ENCODE measurements around the gene DBET. TPM values are rescaled to one million over a fixed set of nuclear protein-coding genes. Genes with fewer than 3 reads are reported as not detected.
"Not testable (repeated sequence)": the region's sequence is repeated elsewhere in the genome, so short reads cannot be mapped to it uniquely, and the experiment has no call there.

Gene DBET
- total and polyA plus RNA-seq, 7 donors = not detected

- DNase-seq = no peak
- no peak for TF ChIP-seq POLR2AphosphoS5 (IDR thresholded peaks at IDR 0.05)
- no peak for TF ChIP-seq POLR2A (IDR thresholded peaks at IDR 0.05)
- no peak for TF ChIP-seq EP300 (IDR thresholded peaks at IDR 0.05)
- TF ChIP-seq CTCF (IDR thresholded peaks at IDR 0.05) = no peak
- Histone ChIP-seq H3K36me3 (no peaks in the 10 kb centered on the region), H3K4me1 (peaks cover 0 to 49% (median 36%) of the 10 kb centered on the region in 4 donors), H3K9me3 (no peaks in the 10 kb centered on the region), H3K27ac (no peak overlapping the region), H3K27me3 (peaks cover 28 to 92% (median 66%) of the 10 kb centered on the region in 3 donors), H3K4me3 (no peak overlapping the region)
- intact Hi-C loops (cut with DNase I) = no loop called here
- WGBS, 2 donors = 4 to 14% methylated on average over 62 of the region's 62 CpGs
These were observed 46.7 kb upstream of the DBET start for GRCh38 chr4:190017357-190018200.

GRCh38 chr4:190018201-190018920 is 45.9 kb upstream of the DBET start:
- Histone ChIP-seq H3K27ac (no peak overlapping the region), H3K36me3 (no peaks in the 10 kb centered on the region), H3K27me3 (peaks cover 28 to 88% (median 68%) of the 10 kb centered on the region in 3 donors), H3K4me1 (peaks cover 0 to 52% (median 39%) of the 10 kb centered on the region in 4 donors), H3K4me3 (no peak overlapping the region), H3K9me3 (no peaks in the 10 kb centered on the region)
- TF ChIP-seq CTCF (IDR thresholded peaks at IDR 0.05) (no peak), EP300 (IDR thresholded peaks at IDR 0.05) (no peak), POLR2AphosphoS5 (IDR thresholded peaks at IDR 0.05) (no peak), POLR2A (IDR thresholded peaks at IDR 0.05) (no peak)
- intact Hi-C loops (cut with DNase I) = no loop called here
- DNase-seq = no peak
- 15 to 23% methylated on average over 38 of the region's 38 CpGs for WGBS, 2 donors

- 8 to 24% methylated on average over 57 of the region's 57 CpGs for WGBS, 2 donors
- Histone ChIP-seq H3K36me3 (no peaks in the 10 kb centered on the region), H3K4me1 (peaks cover 0 to 52% (median 39%) of the 10 kb centered on the region in 4 donors), H3K9me3 (no peaks in the 10 kb centered on the region), H3K27ac (no peak overlapping the region), H3K27me3 (peaks cover 28 to 84% (median 68%) of the 10 kb centered on the region in 3 donors), H3K4me3 (no peak overlapping the region)
- DNase-seq = no peak
- intact Hi-C loops (cut with DNase I) = no loop called here
- TF ChIP-seq EP300 (IDR thresholded peaks at IDR 0.05) (no peak), CTCF (IDR thresholded peaks at IDR 0.05) (no peak)
These were observed 45.1 kb upstream of the DBET start for GRCh38 chr4:190019023-190019858.

- 20 to 29% methylated on average over 29 of the region's 29 CpGs for WGBS, 2 donors
- H3K4me3 ChIP-seq; H3K27ac ChIP-seq; DNase-seq; H3K9me3 ChIP-seq; H3K36me3 ChIP-seq; intact Hi-C loops (cut with DNase I): not testable (repeated sequence)
- peaks cover 24 to 77% (median 63%) of the 10 kb centered on the region in 3 donors for H3K27me3 ChIP-seq
- peaks cover 0 to 46% (median 35%) of the 10 kb centered on the region in 4 donors for H3K4me1 ChIP-seq
These were observed 44.3 kb upstream of the DBET start for GRCh38 chr4:190019859-190020463.
